ENCODE results near the gene PRDM1. TPM values are rescaled to one million over a fixed set of nuclear protein-coding genes. Genes with fewer than 3 reads are reported as not detected.

The PRDM1 gene
- total and polyA plus RNA-seq, 2 donors (not counting 1 experiment from before 2014, with no cell fraction given), result 6.9 to 9.6 TPM

DNA sequence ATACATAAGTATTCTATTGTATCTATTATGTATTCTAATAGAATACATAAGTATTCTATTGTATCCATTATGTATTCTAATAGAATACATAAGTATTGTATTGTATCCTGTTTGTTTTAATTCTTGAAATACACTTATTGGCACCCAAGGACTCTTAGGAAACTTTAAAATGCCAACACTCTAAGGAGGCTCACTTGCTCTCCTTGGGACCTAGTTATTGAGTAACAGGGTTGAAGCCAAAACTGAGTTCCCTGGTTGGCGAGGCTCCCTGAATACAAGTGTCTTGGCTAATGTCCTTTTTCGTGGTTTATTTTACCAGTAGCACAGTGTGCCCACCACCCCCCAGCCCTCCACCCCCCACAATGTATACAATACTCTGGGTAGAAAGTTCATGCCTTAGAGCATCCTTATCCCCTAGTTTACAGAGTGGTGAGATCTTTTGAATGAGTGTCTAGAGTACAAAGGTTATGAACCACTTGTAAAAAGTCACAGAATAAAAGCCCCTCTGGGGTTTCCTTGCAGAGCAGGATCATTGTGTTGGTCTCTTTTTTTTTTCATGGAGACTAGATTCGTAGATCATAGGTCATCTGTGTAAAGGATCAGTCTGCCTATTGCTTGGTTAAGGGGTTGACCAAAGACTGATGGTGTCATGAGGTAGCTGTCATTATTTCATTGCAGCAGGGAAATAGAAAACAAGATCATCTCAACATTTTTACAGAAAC, 32.5 kb upstream of the PRDM1 start:
- intact Hi-C loops (cut with micrococcal nuclease), result no loop called here
- H3K27ac Mint-ChIP-seq, result no peak overlapping the region
- Histone ChIP-seq H3K9ac (ENCODE audit: low read length) (no peak overlapping the region), H3K27me3 (replicated peaks in 1 of 4; ENCODE audit: control extremely low read depth in 1 of 4, control insufficient read depth in 3 of 4, insufficient read depth in 4 of 4, low read length in 3 of 4) (no peaks in the 10 kb centered on the region), H3K36me3 (replicated peaks in 1 of 2; ENCODE audit: control extremely low read depth in 1 of 2, control insufficient read depth in 1 of 2, extremely low read depth in 1 of 2, insufficient read depth in 2 of 2, low read length in 1 of 2) (no peaks in the 10 kb centered on the region), H3K9me3 (ENCODE audit: control extremely low read depth in 1 of 3, control insufficient read depth in 2 of 3, insufficient read depth in 1 of 3, low read length in 2 of 3) (no peaks in the 10 kb centered on the region), H3K4me3 (ENCODE audit: control extremely low read depth in 1 of 5, extremely low read depth in 1 of 5, insufficient read depth in 1 of 5, low read depth in 2 of 5, low read length in 4 of 5) (no peak overlapping the region), H4K20me1 (ENCODE audit: control insufficient read depth, insufficient read depth, low read length, poor library complexity, severe bottlenecking) (no peaks in the 10 kb centered on the region), H2AFZ (ENCODE audit: insufficient read depth, low read depth, low read length, poor library complexity, severe bottlenecking) (no peak overlapping the region), H3K79me2 (ENCODE audit: control insufficient read depth, insufficient read depth, low read length) (no peaks in the 10 kb centered on the region), H3K4me1 (ENCODE audit: control insufficient read depth in 2 of 2, insufficient read depth in 2 of 2, low read length in 2 of 2) (no peaks in the 10 kb centered on the region), H3K4me2 (replicated peaks; ENCODE audit: low read depth, low read length, poor library complexity, severe bottlenecking) (no peak overlapping the region), H3K27ac (ENCODE audit: low read length in 2 of 2) (no peak overlapping the region)
- POLR2A ChIA-PET, result no interaction called here
- CTCF ChIA-PET, result no interaction called here
- no CpG with 5 or more reads among the region's 3 CpGs for WGBS (ENCODE audit: insufficient coverage)
- no peaks in the 10 kb centered on the region for H3K4me1 Mint-ChIP-seq
- no peak for DNase-seq
- H3K4me3 Mint-ChIP-seq, result no peak overlapping the region
- peaks cover 3% of the 10 kb centered on the region for H3K27me3 Mint-ChIP-seq
- no peaks in the 10 kb centered on the region for H3K9me3 Mint-ChIP-seq (ENCODE audit: insufficient read depth)
- no peak for ATAC-seq (ENCODE audit: low read depth)
- TF ChIP-seq EZH2 (IDR thresholded peaks at IDR 0.05; ENCODE audit: borderline replicate concordance, insufficient read depth, low read depth, low read length, poor library complexity, severe bottlenecking), result no peak
- TF ChIP-seq, protein P1, sequence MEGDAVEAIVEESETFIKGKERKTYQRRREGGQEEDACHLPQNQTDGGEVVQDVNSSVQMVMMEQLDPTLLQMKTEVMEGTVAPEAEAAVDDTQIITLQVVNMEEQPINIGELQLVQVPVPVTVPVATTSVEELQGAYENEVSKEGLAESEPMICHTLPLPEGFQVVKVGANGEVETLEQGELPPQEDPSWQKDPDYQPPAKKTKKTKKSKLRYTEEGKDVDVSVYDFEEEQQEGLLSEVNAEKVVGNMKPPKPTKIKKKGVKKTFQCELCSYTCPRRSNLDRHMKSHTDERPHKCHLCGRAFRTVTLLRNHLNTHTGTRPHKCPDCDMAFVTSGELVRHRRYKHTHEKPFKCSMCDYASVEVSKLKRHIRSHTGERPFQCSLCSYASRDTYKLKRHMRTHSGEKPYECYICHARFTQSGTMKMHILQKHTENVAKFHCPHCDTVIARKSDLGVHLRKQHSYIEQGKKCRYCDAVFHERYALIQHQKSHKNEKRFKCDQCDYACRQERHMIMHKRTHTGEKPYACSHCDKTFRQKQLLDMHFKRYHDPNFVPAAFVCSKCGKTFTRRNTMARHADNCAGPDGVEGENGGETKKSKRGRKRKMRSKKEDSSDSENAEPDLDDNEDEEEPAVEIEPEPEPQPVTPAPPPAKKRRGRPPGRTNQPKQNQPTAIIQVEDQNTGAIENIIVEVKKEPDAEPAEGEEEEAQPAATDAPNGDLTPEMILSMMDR (IDR thresholded peaks at IDR 0.05), result no peak

DNA sequence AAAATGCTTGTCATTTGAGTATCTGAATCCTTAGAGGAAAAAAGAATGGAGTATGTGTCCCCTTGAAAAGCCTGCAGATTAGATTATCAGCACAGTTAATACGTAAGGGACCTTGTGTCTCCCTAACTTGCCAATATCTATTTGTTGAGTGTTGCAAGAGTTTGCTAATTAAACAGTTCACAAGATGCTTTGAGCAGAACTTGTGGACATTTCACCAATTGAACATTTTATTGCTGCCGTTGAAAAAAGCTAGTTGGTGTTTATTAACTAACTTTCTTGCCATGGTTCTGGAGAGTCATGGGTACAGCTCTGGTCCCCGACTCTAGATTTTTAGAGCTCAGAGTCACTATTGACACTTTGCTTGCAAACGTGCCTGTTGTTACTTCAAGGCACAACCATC, 30.6 kb upstream of the PRDM1 start:
- H3K4me3 Mint-ChIP-seq, result no peak overlapping the region
- no peak overlapping the region for H3K27ac Mint-ChIP-seq
- whole genome bisulfite sequencing (ENCODE audit: insufficient coverage), result 93% methylated on average over 2 of the region's 4 CpGs
- Histone ChIP-seq H3K4me1 (ENCODE audit: control insufficient read depth in 2 of 2, insufficient read depth in 2 of 2, low read length in 2 of 2) (no peaks in the 10 kb centered on the region), H3K4me3 (ENCODE audit: control extremely low read depth in 1 of 5, extremely low read depth in 1 of 5, insufficient read depth in 1 of 5, low read depth in 2 of 5, low read length in 4 of 5) (no peak overlapping the region), H3K36me3 (replicated peaks in 1 of 2; ENCODE audit: control extremely low read depth in 1 of 2, control insufficient read depth in 1 of 2, extremely low read depth in 1 of 2, insufficient read depth in 2 of 2, low read length in 1 of 2) (no peaks in the 10 kb centered on the region), H3K27ac (ENCODE audit: low read length in 2 of 2) (no peak overlapping the region), H3K9ac (ENCODE audit: low read length) (no peak overlapping the region), H3K79me2 (ENCODE audit: control insufficient read depth, insufficient read depth, low read length) (no peaks in the 10 kb centered on the region), H3K27me3 (replicated peaks in 1 of 4; ENCODE audit: control extremely low read depth in 1 of 4, control insufficient read depth in 3 of 4, insufficient read depth in 4 of 4, low read length in 3 of 4) (no peaks in the 10 kb centered on the region), H3K4me2 (replicated peaks; ENCODE audit: low read depth, low read length, poor library complexity, severe bottlenecking) (no peak overlapping the region), H3K9me3 (ENCODE audit: control extremely low read depth in 1 of 3, control insufficient read depth in 2 of 3, insufficient read depth in 1 of 3, low read length in 2 of 3) (no peaks in the 10 kb centered on the region), H4K20me1 (ENCODE audit: control insufficient read depth, insufficient read depth, low read length, poor library complexity, severe bottlenecking) (no peaks in the 10 kb centered on the region), H2AFZ (ENCODE audit: insufficient read depth, low read depth, low read length, poor library complexity, severe bottlenecking) (no peak overlapping the region)
- ChIA-PET POLR2A (no interaction called here), CTCF (no interaction called here)
- TF ChIP-seq, protein P1 (IDR thresholded peaks at IDR 0.05), result no peak
- TF ChIP-seq EZH2 (IDR thresholded peaks at IDR 0.05; ENCODE audit: borderline replicate concordance, insufficient read depth, low read depth, low read length, poor library complexity, severe bottlenecking), result no peak
- no peaks in the 10 kb centered on the region for H3K9me3 Mint-ChIP-seq (ENCODE audit: insufficient read depth)
- H3K27me3 Mint-ChIP-seq, result peaks cover 3% of the 10 kb centered on the region
- no peaks in the 10 kb centered on the region for H3K4me1 Mint-ChIP-seq
- intact Hi-C loops (cut with micrococcal nuclease), result no loop called here
- DNase-seq (no peak), ATAC-seq (ENCODE audit: low read depth) (no peak)
